C4-2B (cell line): ENCODE measurements around the gene CPNE8.

Experiments
- H3K27ac ChIP-seq: fragments of 450-650 bp; 2 replicates; pipeline ENCODE4 v1.5.1; 2017
- ZFX ChIP-seq: fragments of 450-650 bp; IDR thresholded peaks from 2 replicates; pipeline ENCODE4 v1.6.1; 2017
- TF ChIP-seq, protein P1 (sequence below): fragments of 450-650 bp; conservative IDR thresholded peaks from 2 replicates; pipeline ENCODE4 v1.5.1; 2017; ENCODE audit warnings: mild to moderate bottlenecking

Gene CPNE8

DNA sequence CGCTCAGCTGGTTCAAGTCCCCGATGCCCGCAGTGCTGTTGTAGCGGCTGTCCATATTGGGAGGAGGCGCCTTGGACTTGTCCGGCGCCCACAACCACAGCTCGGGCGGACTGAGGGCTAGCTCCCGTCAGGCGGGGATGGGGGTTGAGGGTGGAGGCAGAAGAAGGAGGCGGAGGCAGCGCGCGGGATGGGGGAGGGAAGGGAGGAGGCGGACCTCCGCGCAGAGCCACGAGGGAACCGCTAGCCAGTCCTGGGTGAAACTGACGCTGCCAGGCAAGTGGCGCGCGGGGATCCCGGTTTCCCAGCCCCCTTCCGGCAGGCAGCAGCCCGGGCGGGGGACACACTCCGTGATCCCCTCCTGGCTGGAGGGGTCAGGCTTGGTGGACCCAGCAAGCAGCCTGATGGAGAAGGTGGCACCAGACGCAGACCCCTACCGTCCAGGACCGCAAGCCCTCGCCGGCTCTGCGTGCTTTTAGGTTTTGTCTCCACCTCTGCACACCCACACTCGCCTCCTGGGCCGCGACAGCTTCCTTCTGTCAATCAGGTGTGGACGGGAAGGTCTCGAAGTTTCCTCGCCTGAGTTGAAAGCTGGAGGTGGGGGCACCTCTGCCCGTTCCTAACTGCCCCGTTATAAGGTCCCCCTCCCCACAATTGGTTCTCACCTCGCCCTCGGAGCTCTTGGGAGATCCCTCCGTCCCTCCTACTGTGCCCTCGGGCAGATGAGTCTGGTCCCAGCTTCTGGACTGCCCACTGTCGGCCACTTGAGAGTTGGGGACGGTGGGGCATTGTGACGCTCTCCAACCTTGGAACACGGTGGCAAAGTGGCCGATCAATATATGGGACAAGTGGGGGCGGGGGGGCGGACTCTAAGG, at the start of gene CPNE8:
Gene CPNE8, minus strand, starts transcription at position 112 of the 872 bp plus-strand sequence. Its CDS starts 57 bp downstream, at position 55.
- H3K27ac ChIP-seq, result no peak within 1 kb of the TSS
- TF ChIP-seq, protein P1, sequence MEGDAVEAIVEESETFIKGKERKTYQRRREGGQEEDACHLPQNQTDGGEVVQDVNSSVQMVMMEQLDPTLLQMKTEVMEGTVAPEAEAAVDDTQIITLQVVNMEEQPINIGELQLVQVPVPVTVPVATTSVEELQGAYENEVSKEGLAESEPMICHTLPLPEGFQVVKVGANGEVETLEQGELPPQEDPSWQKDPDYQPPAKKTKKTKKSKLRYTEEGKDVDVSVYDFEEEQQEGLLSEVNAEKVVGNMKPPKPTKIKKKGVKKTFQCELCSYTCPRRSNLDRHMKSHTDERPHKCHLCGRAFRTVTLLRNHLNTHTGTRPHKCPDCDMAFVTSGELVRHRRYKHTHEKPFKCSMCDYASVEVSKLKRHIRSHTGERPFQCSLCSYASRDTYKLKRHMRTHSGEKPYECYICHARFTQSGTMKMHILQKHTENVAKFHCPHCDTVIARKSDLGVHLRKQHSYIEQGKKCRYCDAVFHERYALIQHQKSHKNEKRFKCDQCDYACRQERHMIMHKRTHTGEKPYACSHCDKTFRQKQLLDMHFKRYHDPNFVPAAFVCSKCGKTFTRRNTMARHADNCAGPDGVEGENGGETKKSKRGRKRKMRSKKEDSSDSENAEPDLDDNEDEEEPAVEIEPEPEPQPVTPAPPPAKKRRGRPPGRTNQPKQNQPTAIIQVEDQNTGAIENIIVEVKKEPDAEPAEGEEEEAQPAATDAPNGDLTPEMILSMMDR, result no peak
- no peak for TF ChIP-seq ZFX

DNA sequence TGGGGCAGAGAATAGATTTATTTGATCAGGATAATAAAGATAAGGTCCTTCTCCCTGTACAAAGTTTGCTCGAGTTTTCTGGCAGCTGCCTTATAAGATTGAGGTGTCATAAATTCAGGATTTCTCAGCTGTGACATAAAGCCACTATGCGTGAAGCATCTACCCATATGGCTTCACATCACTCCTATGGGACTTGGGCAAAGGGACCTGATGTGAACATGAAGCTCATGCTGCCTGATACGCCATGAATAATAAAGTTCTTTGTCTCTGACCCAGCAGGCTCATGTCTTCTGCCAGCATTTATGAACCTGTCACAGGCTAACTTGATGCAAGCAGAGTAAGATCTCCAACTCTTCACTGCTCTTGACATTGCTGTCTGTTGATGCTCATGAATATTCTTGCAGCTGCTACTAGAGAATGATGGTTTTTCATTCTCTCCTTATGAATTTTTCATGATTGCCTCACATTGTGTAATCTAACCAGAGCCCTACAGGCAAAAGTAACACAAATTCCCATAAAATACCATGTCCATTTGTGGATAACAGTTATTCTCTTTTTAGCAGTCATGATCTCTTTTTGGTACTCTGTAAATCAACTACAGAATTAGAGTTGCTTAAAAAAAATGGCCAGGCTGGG, 49.0 kb upstream of the CPNE8 start:
- TF ChIP-seq, protein P1, result no peak
- no peak for TF ChIP-seq ZFX
- no peak overlapping the region for H3K27ac ChIP-seq

DNA sequence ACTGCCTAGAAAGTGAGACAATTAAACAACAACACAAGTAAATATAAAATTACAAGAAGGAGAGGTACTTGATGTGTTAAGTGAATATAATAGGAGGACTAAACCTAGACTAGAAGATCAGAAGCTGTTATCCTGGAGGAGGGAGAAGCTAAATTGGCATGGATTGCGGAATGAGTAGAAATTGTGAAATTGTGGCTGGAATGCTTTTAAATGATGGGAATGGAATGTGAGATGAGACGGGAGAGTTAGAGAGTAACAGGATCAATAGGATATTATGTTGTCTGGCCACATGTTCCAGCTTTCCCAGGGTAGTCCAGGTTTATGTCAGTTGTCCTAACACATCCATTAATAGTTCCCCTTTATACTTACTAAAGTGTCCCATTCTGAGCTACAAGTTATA, 44.0 kb upstream of the CPNE8 start:
- H3K27ac ChIP-seq, result no peak overlapping the region
- TF ChIP-seq, protein P1, result no peak
- no peak for TF ChIP-seq ZFX

DNA sequence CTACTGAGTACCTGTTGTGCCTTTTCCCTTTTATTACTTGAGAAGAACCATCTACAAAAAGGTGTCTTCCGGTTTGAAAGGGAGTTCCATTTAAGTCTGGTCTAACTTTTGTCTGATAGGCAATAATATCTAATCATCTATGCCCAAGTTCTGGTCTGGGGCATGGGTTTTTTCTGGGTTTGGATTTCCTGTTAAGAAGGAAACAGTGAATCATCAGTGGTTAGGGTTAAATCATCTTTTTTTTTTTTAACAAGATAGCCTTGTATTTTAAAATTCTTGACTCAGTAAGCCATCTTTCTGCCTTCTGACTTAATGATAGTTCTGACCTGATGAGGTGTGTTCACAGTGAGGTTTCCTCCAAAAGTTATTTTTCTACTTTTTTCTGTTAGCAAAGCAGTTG, 29.3 kb upstream of the CPNE8 start:
- TF ChIP-seq, protein P1, result no peak
- TF ChIP-seq ZFX, result no peak
- no peak overlapping the region for H3K27ac ChIP-seq

DNA sequence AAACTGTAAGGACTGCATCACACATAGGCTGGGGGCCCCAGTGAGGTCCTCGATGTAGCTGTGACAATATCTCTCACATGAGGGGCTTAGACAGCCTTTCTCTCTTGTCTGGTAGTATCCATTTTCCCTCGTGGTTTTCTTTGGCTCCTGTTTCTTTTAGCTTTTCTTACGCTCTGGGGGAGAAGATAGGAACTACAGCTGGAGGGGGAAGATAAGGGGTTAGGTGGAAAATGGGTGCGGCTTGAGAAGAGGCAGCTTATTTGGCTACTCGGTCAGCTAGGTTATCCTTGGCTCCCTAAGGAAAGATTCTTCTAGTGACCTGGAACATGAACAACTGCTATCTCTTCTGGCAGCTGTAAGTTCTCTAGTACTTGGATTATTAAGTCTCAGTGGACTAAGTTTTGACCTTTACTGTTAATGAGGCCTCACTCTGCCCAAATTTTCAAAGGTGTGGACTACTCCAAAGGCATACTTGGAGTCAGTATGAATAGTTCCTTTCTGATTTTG, 28.7 kb upstream of the CPNE8 start:
- no peak overlapping the region for H3K27ac ChIP-seq
- TF ChIP-seq ZFX, result no peak
- TF ChIP-seq, protein P1, result no peak

DNA sequence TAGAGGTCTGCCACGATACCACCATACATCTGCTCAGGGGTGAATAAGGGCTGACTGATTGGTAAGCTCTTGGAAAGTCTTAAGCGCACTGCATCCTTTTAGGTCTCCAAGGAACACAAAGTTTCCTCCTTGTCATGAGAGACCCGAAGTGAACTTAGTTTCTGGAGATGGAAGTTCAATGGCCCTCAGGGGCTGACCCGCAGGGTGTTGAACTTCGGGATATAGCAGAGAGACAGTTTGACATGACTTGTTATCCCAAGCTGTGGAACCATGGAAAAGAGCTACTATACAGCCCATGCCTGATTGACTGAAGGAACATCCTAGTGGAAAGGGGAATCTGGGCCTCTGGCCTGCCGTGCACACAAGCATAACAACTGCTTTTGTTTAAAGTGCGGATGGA, 26.9 kb upstream of the CPNE8 start:
- no peak for TF ChIP-seq ZFX
- TF ChIP-seq, protein P1, result no peak
- no peak overlapping the region for H3K27ac ChIP-seq

DNA sequence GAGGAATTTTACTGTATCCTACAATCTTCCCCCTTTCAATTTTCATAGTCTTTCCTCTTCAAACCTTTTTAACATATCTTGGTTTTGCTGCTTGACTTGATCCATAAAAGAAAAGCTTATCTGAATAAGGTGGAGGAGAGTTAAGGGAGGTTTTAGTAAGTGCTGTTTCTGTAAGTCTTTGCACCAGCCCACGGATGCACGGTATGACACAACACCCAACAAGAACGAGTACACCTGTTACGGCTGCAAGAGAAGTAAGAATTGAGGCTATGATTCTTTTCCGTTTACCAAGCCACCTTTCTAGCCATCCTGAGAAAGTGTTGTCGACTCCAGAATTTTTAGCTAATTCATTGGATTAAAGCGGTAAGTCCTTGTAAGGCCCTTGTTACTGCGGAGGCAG, 26.1 kb upstream of the CPNE8 start:
- TF ChIP-seq ZFX, result no peak
- TF ChIP-seq, protein P1, result no peak
- no peak overlapping the region for H3K27ac ChIP-seq
